Vagina (tissue), 2 donors: ENCODE results near the gene CELF1. TPM values are rescaled to one million over a fixed set of nuclear protein-coding genes. Genes with fewer than 3 reads are reported as not detected.

Experiments
- DNase-seq, 2 donors: peaks; one replicate each; pipeline ENCODE4 v3.0.0-alpha.2; 2017; ENCODE audit errors: extremely low spot score in 2 of 2
- H3K27ac ChIP-seq: fragments of 200-600 bp; sonication (generic); one replicate; pipeline ENCODE4 v1.5.1; 2019
- H3K27me3 ChIP-seq: fragments of 200-600 bp; sonication (generic); one replicate; pipeline ENCODE4 v1.5.1; 2019
- H3K36me3 ChIP-seq, 2 donors: fragments of 200-600 bp; sonication (generic); one replicate each; pipeline ENCODE4 v1.5.1; 2017 to 2019
- H3K4me1 ChIP-seq: fragments of 200-600 bp; sonication (generic); one replicate; pipeline ENCODE4 v1.5.1; 2019
- H3K4me3 ChIP-seq, 2 donors: fragments of 200-600 bp; sonication (generic); 1 replicate in 1 of 2; 2 replicates in 1 of 2; pipeline ENCODE4 v1.5.1; 2016 to 2019
- H3K9me3 ChIP-seq: fragments of 200-600 bp; sonication (generic); one replicate; pipeline ENCODE4 v1.5.1; 2019
- POLR2A ChIP-seq, 2 donors: fragments of 450-650 bp; IDR thresholded peaks; one replicate each; pipeline ENCODE4 v1.6.1; 2017; ENCODE audit warnings: antibody characterized with exemption in 2 of 2, mild to moderate bottlenecking in 2 of 2, moderate library complexity in 2 of 2
- POLR2AphosphoS5 ChIP-seq, 2 donors: sonication (generic); formaldehyde crosslinking; IDR thresholded peaks; one replicate each; pipeline ENCODE4 v1.9.0; 2017; ENCODE audit warnings: antibody characterized with exemption in 2 of 2, mild to moderate bottlenecking in 2 of 2, low read depth in 1 of 2; ENCODE audit not compliant: insufficient read depth in 1 of 2
- intact Hi-C: fragments of 100-400 bp; cut with DNase I; formaldehyde crosslinking; loops from one replicate; pipeline ENCODE4 v1.15.1; 2023
- total RNA-seq: library from RNA; depleted of rRNA; stranded (reverse); fragments of >200 nt; gene quantifications from one replicate; pipeline ENCODE4 v1.2.3, GENCODE V29; 2016
- TF ChIP-seq, protein P1 (sequence below), 3 experiments: fragments of 450-650 bp in 2 of 3; fragments of 200-600 bp in 1 of 3; sonication (generic) in 1 of 3; IDR thresholded peaks; one replicate each; pipeline ENCODE4 v1.5.1; 2017 to 2019; ENCODE audit warnings: antibody characterized with exemption in 3 of 3, mild to moderate bottlenecking in 2 of 3, moderate library complexity in 2 of 3

The CELF1 gene
- total RNA-seq, 1 donor from 2014 or later, result 100 TPM

GRCh38 chr11:47508240-47508957, 44.5 kb downstream of the CELF1 start:
- H3K4me3 ChIP-seq, result no peak overlapping the region
- TF ChIP-seq, protein P1, sequence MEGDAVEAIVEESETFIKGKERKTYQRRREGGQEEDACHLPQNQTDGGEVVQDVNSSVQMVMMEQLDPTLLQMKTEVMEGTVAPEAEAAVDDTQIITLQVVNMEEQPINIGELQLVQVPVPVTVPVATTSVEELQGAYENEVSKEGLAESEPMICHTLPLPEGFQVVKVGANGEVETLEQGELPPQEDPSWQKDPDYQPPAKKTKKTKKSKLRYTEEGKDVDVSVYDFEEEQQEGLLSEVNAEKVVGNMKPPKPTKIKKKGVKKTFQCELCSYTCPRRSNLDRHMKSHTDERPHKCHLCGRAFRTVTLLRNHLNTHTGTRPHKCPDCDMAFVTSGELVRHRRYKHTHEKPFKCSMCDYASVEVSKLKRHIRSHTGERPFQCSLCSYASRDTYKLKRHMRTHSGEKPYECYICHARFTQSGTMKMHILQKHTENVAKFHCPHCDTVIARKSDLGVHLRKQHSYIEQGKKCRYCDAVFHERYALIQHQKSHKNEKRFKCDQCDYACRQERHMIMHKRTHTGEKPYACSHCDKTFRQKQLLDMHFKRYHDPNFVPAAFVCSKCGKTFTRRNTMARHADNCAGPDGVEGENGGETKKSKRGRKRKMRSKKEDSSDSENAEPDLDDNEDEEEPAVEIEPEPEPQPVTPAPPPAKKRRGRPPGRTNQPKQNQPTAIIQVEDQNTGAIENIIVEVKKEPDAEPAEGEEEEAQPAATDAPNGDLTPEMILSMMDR (IDR thresholded peaks at IDR 0.05), result no peak
- TF ChIP-seq POLR2AphosphoS5 (IDR thresholded peaks at IDR 0.05; ENCODE audit: insufficient read depth in 1 of 2, low read depth in 1 of 2) (no peak), POLR2A (IDR thresholded peaks at IDR 0.05) (no peak)
- no peaks in the 10 kb centered on the region for H3K36me3 ChIP-seq
- H3K27ac ChIP-seq, result no peak overlapping the region
- H3K9me3 ChIP-seq, result no peaks in the 10 kb centered on the region
- H3K27me3 ChIP-seq, result no peaks in the 10 kb centered on the region
- intact Hi-C loops, result no loop called here
- peaks cover 75% of the 10 kb centered on the region for H3K4me1 ChIP-seq
- DNase-seq, result no peak

DNA sequence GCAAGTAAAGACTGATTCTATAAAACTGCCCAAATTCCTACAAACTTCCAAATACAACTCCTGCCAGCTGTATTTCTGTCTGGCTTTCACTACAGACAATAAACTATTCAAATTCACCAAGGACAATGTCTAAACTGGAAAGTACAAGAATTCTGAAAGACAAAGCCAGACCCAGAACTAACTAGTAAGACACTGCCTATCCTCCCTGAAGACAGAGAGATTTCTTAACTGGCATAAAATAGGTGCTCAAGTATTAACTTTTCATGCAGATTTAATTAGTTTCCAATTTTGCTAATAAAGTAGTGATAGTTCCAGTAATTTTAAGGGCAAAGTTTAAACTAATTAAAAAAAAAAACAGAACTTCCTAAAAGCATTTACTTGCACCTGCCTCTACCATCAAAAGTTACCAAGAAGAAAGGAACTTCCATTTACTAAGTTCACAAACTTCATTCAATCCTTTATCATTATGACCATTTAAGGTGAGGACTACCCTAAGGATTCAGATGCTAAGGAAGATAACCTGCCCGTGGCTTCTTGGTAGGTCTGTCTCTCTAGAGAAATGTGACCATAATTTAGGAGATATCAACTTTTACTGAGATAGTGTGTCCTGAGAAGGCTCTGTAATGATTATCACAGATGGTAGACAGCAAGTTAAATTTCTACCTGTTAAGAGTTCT, 45.2 kb downstream of the CELF1 start:
- TF ChIP-seq, protein P1 (IDR thresholded peaks at IDR 0.05), result no peak
- no peak for TF ChIP-seq POLR2AphosphoS5 (IDR thresholded peaks at IDR 0.05; ENCODE audit: insufficient read depth in 1 of 2, low read depth in 1 of 2)
- TF ChIP-seq POLR2A (IDR thresholded peaks at IDR 0.05), result no peak
- no peaks in the 10 kb centered on the region for H3K36me3 ChIP-seq
- intact Hi-C loops, result no loop called here
- H3K27ac ChIP-seq, result no peak overlapping the region
- H3K4me1 ChIP-seq, result peaks cover 75% of the 10 kb centered on the region
- no peaks in the 10 kb centered on the region for H3K9me3 ChIP-seq
- no peak for DNase-seq
- no peak overlapping the region for H3K4me3 ChIP-seq
- H3K27me3 ChIP-seq, result no peaks in the 10 kb centered on the region

- no peak for DNase-seq
- no peak for TF ChIP-seq POLR2AphosphoS5 (IDR thresholded peaks at IDR 0.05; ENCODE audit: insufficient read depth in 1 of 2, low read depth in 1 of 2)
- TF ChIP-seq, protein P1 (IDR thresholded peaks at IDR 0.05), result no peak
- TF ChIP-seq POLR2A (IDR thresholded peaks at IDR 0.05), result no peak
- Histone ChIP-seq H3K27ac (peak overlapping the region; percentile 17), H3K9me3 (no peaks in the 10 kb centered on the region), H3K4me3 (peak overlapping the region in 1 of 2 donors; percentile 1), H3K4me1 (peaks cover 75% of the 10 kb centered on the region), H3K36me3 (no peaks in the 10 kb centered on the region), H3K27me3 (no peaks in the 10 kb centered on the region)
- intact Hi-C loops, result no loop called here
Observed at GRCh38 chr11:47506795-47507562, 46.0 kb downstream of the CELF1 start.

DNA sequence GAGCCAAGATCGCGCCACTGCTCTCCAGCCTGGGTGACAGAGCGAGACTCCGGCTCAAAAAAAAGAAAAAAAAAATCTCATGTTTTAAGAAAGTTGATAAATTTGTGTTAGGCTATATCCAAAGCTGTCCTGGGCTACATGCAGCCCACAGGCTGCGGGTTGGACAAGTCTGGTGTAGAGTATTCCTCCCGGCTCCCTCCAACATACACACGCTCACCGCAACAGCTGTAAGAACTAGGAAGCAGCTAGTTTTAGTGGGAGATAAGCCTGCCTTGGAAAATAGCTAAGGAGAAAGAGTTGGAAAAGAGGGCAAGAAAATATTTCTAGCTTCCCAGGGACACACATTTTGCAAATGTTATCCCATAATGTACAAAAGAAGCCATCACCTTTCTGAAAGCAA, 46.6 kb downstream of the CELF1 start:
- H3K27me3 ChIP-seq, result no peaks in the 10 kb centered on the region
- H3K4me3 ChIP-seq, result peak overlapping the region in 1 of 2 donors; percentile 1
- peak overlapping the region; percentile 17 for H3K27ac ChIP-seq
- TF ChIP-seq POLR2AphosphoS5 (IDR thresholded peaks at IDR 0.05; ENCODE audit: insufficient read depth in 1 of 2, low read depth in 1 of 2) (no peak), POLR2A (IDR thresholded peaks at IDR 0.05) (no peak)
- TF ChIP-seq, protein P1 (IDR thresholded peaks at IDR 0.05), result no peak
- H3K9me3 ChIP-seq, result no peaks in the 10 kb centered on the region
- peaks cover 74% of the 10 kb centered on the region for H3K4me1 ChIP-seq
- DNase-seq, result no peak
- intact Hi-C loops, result no loop called here
- H3K36me3 ChIP-seq, result no peaks in the 10 kb centered on the region
